Parathyroid adenoma (tissue), 2 donors: ENCODE data around the gene FMNL3.
A peak's percentile ranks its signal among the peaks of the same experiment; 100 is the strongest.

Source experiments
- H2AFZ ChIP-seq: fragments of 300-600 bp; sonication (generic); one replicate; pipeline ENCODE4 v1.7.0; 2017; ENCODE audit warnings: antibody characterized with exemption, mild to moderate bottlenecking
- H3K27ac ChIP-seq: fragments of 300-600 bp; sonication (generic); one replicate; pipeline ENCODE4 v1.7.0; 2017
- H3K27me3 ChIP-seq: fragments of 300-600 bp; sonication (generic); one replicate; pipeline ENCODE4 v1.7.0; 2017; ENCODE audit warnings: low read length; ENCODE audit not compliant: control insufficient read depth, insufficient read depth
- H3K36me3 ChIP-seq: fragments of 300-600 bp; sonication (generic); one replicate; pipeline ENCODE4 v1.7.0; 2017; ENCODE audit warnings: low read length; ENCODE audit not compliant: control insufficient read depth, insufficient read depth
- H3K4me1 ChIP-seq: fragments of 300-600 bp; sonication (generic); one replicate; pipeline ENCODE4 v1.7.0; 2017; ENCODE audit warnings: control low read depth
- H3K4me2 ChIP-seq: fragments of 300-600 bp; sonication (generic); one replicate; pipeline ENCODE4 v1.7.0; 2017; ENCODE audit warnings: low read length
- H3K4me3 ChIP-seq: fragments of 300-600 bp; sonication (generic); one replicate; pipeline ENCODE4 v1.7.0; 2017; ENCODE audit warnings: low read depth, low read length
- H3K79me2 ChIP-seq: fragments of 300-600 bp; sonication (generic); one replicate; pipeline ENCODE4 v1.7.0; 2017; ENCODE audit warnings: control low read depth
- H3K9ac ChIP-seq: fragments of 300-600 bp; sonication (generic); one replicate; pipeline ENCODE4 v1.7.0; 2017; ENCODE audit warnings: mild to moderate bottlenecking
- H3K9me3 ChIP-seq: fragments of 300-600 bp; sonication (generic); one replicate; pipeline ENCODE4 v1.7.0; 2017; ENCODE audit warnings: low read length; ENCODE audit not compliant: control insufficient read depth
- TF ChIP-seq, protein P1 (sequence below): fragments of 300-600 bp; sonication (generic); IDR thresholded peaks from one replicate; pipeline ENCODE4 v1.7.0; 2017; ENCODE audit warnings: antibody characterized with exemption, mild to moderate bottlenecking
- donor health status: primary hyperparathyroidism.

FMNL3 gene, protein sequence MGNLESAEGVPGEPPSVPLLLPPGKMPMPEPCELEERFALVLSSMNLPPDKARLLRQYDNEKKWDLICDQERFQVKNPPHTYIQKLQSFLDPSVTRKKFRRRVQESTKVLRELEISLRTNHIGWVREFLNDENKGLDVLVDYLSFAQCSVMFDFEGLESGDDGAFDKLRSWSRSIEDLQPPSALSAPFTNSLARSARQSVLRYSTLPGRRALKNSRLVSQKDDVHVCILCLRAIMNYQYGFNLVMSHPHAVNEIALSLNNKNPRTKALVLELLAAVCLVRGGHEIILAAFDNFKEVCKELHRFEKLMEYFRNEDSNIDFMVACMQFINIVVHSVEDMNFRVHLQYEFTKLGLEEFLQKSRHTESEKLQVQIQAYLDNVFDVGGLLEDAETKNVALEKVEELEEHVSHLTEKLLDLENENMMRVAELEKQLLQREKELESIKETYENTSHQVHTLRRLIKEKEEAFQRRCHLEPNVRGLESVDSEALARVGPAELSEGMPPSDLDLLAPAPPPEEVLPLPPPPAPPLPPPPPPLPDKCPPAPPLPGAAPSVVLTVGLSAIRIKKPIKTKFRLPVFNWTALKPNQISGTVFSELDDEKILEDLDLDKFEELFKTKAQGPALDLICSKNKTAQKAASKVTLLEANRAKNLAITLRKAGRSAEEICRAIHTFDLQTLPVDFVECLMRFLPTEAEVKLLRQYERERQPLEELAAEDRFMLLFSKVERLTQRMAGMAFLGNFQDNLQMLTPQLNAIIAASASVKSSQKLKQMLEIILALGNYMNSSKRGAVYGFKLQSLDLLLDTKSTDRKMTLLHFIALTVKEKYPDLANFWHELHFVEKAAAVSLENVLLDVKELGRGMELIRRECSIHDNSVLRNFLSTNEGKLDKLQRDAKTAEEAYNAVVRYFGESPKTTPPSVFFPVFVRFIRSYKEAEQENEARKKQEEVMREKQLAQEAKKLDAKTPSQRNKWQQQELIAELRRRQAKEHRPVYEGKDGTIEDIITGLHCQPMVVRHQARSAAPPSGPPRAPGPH

DNA sequence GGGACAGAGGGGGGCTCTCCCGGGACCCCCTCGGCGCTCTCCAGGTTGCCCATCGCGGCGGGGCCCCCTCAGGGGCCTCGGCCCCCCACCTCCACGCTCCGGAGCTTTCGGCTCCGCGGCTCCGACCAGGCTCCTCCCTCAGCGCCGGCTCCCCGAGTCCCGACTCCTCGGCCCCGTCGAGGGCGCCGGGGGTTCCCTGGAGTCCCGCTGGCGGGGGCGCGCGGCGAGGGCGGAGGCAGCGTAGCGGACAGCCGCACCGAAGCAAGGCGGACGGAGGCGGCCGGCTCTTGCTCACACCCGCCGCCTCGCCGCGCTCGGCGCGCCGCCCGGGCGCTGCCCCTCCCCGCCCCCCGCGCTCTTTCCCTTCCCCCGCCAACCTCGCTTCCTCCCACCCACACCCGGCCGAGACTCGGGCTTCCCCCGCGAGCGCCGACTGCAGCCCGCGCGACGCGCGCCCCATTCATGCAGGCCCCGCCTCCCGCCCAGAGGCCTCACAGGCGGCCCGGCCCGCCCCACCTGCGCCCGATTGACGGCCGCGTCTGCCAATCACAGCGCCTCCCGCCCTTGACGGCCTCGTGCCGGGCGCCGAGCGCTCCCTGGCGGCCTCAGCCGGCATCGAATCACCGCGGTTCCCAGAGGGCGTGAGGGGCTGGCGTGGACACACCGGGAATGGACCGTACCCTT is at the start of gene FMNL3:
TSS of gene FMNL3 (minus strand) at position 278 of the 684 bp plus-strand sequence. CDS start at position 53, 225 bp downstream.
- Histone ChIP-seq H3K27me3 (no peaks in the 10 kb centered on the region), H3K9ac (no peak within 1 kb of the TSS), H3K36me3 (no peaks in the 10 kb centered on the region), H3K4me3 (peak within 1 kb of the TSS; percentile 61), H3K9me3 (no peaks in the 10 kb centered on the region), H3K4me2 (peak within 1 kb of the TSS; percentile 72), H3K4me1 (peaks cover 8% of the 10 kb centered on the region), H2AFZ (peak within 1 kb of the TSS; percentile 89), H3K27ac (peak within 1 kb of the TSS; percentile 5), H3K79me2 (no peaks in the 10 kb centered on the region)
- TF ChIP-seq, protein P1, sequence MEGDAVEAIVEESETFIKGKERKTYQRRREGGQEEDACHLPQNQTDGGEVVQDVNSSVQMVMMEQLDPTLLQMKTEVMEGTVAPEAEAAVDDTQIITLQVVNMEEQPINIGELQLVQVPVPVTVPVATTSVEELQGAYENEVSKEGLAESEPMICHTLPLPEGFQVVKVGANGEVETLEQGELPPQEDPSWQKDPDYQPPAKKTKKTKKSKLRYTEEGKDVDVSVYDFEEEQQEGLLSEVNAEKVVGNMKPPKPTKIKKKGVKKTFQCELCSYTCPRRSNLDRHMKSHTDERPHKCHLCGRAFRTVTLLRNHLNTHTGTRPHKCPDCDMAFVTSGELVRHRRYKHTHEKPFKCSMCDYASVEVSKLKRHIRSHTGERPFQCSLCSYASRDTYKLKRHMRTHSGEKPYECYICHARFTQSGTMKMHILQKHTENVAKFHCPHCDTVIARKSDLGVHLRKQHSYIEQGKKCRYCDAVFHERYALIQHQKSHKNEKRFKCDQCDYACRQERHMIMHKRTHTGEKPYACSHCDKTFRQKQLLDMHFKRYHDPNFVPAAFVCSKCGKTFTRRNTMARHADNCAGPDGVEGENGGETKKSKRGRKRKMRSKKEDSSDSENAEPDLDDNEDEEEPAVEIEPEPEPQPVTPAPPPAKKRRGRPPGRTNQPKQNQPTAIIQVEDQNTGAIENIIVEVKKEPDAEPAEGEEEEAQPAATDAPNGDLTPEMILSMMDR, result peak; percentile 99

DNA sequence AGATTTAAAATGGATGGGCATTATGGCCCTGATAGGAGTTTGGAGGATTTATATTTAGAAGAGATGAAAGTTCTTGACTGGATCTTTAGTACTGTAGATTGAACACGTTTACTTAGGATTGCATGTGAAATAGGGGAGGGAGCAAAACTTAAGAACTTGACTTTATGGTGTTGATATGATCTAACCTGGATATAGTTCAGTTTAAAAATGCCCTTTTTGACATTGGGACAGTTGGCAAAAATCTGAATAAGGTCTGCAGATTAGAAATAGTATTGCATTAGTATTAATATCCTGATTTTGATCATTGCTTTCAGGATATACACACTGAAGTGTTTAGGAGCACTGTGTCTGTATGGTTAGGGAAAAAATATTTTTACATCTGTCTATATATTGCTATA is 43.8 kb upstream of the FMNL3 start:
- Histone ChIP-seq H3K79me2 (peaks cover 81% of the 10 kb centered on the region), H2AFZ (no peak overlapping the region), H3K4me3 (no peak overlapping the region), H3K4me2 (peak overlapping the region; percentile 21), H3K9ac (no peak overlapping the region), H3K4me1 (peaks cover 11% of the 10 kb centered on the region), H3K36me3 (no peaks in the 10 kb centered on the region), H3K27me3 (no peaks in the 10 kb centered on the region), H3K9me3 (no peaks in the 10 kb centered on the region), H3K27ac (no peak overlapping the region)
- TF ChIP-seq, protein P1, result no peak

DNA sequence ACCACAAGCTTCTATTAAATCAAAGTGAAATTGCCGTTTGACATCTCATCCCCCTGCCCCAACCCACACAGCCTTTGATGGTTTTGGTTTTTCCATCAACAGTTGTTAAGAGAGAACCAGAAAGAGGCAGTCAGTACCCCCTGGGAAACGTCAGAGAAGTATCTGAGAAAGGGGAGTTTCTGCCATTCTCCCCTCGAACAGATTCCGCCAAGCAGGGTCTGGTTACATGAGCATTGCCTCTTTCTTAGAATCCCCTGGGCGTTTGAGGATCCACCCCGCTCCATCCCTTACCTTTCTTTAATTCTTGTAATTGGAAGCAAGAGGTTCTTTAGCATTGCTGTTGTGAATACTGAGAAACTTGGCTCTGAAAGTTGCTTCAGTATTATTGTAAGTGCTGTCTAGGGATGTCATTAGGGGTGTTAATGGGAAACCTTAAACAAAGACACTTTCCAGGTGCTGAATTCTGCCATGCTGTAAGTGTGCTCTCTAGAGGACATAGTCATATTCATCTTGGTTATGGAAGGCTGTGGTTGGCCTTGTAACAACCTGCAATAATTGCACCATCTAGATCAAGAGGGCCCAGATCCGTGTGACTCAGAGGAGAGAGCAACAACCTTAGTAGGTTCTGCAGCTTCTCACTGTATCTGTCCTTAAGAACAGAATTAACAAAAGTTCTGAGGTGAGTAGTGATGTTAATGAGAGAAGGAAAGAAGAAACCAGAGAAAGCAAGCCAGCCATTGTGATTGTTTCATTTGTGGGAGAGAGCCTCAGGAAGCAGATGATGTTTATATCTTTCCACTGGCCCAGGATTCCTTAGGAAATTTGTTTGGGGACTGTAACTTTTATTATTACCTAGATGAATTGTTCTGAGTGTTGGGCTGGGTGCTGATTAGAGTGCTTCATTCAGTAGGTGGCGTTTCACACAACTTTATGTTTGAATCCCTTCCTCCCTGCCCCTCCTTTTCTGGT is 43.1 kb upstream of the FMNL3 start:
- TF ChIP-seq, protein P1, result no peak
- Histone ChIP-seq H3K4me1 (peaks cover 11% of the 10 kb centered on the region), H3K4me3 (no peak overlapping the region), H3K4me2 (no peak overlapping the region), H3K9ac (no peak overlapping the region), H3K27me3 (no peaks in the 10 kb centered on the region), H3K79me2 (peaks cover 85% of the 10 kb centered on the region), H3K9me3 (no peaks in the 10 kb centered on the region), H3K36me3 (no peaks in the 10 kb centered on the region), H3K27ac (no peak overlapping the region), H2AFZ (no peak overlapping the region)

DNA sequence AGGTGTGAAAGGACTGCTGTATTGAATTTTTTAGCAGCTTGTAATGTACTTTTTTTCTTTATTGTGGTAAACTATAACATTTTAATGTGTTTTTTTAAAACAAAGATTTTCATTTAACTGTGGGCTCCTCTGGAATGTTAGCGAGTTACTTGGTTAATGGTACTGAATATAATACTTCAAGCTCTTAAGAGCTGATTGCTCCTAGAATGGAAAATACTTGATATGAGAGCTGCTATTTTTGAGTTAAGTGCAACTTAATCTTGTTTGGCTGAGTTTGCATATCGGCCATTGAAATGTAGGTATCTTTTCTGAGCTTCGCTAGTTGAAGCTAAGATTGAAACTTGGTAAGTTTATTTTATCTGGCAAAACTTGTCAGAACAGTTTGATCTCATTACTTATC is 41.6 kb upstream of the FMNL3 start:
- H3K27me3 ChIP-seq, result no peaks in the 10 kb centered on the region
- no peak overlapping the region for H3K27ac ChIP-seq
- TF ChIP-seq, protein P1, result no peak
- no peak overlapping the region for H2AFZ ChIP-seq
- H3K4me1 ChIP-seq, result peaks cover 11% of the 10 kb centered on the region
- H3K79me2 ChIP-seq, result peaks cover 90% of the 10 kb centered on the region
- H3K4me3 ChIP-seq, result no peak overlapping the region
- H3K36me3 ChIP-seq, result no peaks in the 10 kb centered on the region
- no peaks in the 10 kb centered on the region for H3K9me3 ChIP-seq
- H3K9ac ChIP-seq, result no peak overlapping the region
- peak overlapping the region; percentile 26 for H3K4me2 ChIP-seq
